Measurements from ENCODE around the gene C1orf74. TPM values are rescaled to one million over a fixed set of nuclear protein-coding genes. Genes with fewer than 3 reads are reported as not detected.

Gene C1orf74
- total RNA-seq, 1 donor from 2014 or later, result 2.7 TPM

DNA sequence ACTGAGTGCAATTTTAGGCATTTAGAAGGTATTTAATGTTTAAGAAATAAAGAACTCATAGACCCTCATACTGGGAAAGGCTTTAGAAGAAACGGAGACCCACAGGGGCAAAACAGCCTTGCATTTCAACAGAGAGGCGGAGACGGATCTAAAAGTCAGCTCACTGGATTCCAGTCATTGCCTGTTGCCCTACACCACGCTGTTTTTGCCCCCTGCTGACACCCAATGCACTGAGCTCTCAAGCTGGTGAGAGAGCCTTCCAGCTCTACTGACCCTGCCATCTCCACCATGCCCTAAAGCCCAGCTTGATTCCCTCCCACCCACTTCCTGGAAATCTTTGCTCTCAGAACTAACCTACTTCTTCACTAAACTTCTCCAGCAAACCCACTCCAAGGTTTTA, 35.7 kb downstream of the C1orf74 start:
- TF ChIP-seq, protein P1, sequence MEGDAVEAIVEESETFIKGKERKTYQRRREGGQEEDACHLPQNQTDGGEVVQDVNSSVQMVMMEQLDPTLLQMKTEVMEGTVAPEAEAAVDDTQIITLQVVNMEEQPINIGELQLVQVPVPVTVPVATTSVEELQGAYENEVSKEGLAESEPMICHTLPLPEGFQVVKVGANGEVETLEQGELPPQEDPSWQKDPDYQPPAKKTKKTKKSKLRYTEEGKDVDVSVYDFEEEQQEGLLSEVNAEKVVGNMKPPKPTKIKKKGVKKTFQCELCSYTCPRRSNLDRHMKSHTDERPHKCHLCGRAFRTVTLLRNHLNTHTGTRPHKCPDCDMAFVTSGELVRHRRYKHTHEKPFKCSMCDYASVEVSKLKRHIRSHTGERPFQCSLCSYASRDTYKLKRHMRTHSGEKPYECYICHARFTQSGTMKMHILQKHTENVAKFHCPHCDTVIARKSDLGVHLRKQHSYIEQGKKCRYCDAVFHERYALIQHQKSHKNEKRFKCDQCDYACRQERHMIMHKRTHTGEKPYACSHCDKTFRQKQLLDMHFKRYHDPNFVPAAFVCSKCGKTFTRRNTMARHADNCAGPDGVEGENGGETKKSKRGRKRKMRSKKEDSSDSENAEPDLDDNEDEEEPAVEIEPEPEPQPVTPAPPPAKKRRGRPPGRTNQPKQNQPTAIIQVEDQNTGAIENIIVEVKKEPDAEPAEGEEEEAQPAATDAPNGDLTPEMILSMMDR (conservative IDR thresholded peaks at IDR 0.05), result no peak
- DNase-seq (ENCODE audit: low read depth, low spot score), result no peak
- H3K36me3 Mint-ChIP-seq (ENCODE audit: low read depth), result no peaks in the 10 kb centered on the region
- H3K9me3 Mint-ChIP-seq, result no peaks in the 10 kb centered on the region
- H3K27me3 Mint-ChIP-seq (ENCODE audit: low read depth), result peaks cover 39% of the 10 kb centered on the region
- H3K27ac Mint-ChIP-seq (ENCODE audit: unreplicated experiment), result no peak overlapping the region
- peaks cover 4% of the 10 kb centered on the region for H3K4me1 Mint-ChIP-seq
- no peak overlapping the region for H3K4me3 Mint-ChIP-seq

DNA sequence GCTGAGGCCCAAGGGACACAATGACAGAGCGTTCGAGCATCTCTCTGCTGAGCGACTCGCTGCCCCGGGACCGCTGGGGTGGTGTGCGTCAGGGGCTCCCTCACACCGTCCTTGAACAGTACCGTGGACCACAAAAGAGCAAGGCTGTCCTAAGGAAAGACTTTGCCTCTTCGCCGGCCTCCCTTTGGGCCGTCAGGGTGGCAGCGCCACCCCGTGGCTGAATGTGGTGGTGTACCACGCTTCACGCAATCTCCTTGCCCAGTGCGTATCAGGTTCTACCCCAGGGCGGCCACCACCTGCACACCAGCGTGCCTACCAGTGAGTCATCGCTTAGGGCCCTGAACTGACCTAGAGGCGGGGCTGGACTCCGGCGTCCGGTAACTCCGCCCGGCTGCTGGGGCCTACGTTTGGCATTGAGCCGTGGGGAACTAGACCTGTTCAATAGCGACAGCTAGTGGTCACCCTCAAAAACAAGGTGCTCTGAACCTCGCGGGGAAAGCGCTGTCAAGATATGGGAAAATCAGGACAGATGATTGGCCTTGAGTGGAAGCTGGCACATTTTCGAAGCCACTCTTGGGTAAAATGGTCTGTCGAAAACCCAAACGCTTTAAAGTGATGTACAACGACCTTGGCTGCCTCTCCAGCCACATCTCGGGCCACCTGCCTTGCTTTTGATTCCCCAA, 36.6 kb downstream of the C1orf74 start:
- H3K27ac Mint-ChIP-seq (ENCODE audit: unreplicated experiment), result no peak overlapping the region
- peak overlapping the region; percentile 77 for H3K4me3 Mint-ChIP-seq
- H3K27me3 Mint-ChIP-seq (ENCODE audit: low read depth), result peaks cover 45% of the 10 kb centered on the region
- no peaks in the 10 kb centered on the region for H3K36me3 Mint-ChIP-seq (ENCODE audit: low read depth)
- TF ChIP-seq, protein P1 (conservative IDR thresholded peaks at IDR 0.05), result peak; percentile 94
- peak; percentile 61 for DNase-seq (ENCODE audit: low read depth, low spot score)
- peaks cover 4% of the 10 kb centered on the region for H3K4me1 Mint-ChIP-seq
- H3K9me3 Mint-ChIP-seq, result no peaks in the 10 kb centered on the region

DNA sequence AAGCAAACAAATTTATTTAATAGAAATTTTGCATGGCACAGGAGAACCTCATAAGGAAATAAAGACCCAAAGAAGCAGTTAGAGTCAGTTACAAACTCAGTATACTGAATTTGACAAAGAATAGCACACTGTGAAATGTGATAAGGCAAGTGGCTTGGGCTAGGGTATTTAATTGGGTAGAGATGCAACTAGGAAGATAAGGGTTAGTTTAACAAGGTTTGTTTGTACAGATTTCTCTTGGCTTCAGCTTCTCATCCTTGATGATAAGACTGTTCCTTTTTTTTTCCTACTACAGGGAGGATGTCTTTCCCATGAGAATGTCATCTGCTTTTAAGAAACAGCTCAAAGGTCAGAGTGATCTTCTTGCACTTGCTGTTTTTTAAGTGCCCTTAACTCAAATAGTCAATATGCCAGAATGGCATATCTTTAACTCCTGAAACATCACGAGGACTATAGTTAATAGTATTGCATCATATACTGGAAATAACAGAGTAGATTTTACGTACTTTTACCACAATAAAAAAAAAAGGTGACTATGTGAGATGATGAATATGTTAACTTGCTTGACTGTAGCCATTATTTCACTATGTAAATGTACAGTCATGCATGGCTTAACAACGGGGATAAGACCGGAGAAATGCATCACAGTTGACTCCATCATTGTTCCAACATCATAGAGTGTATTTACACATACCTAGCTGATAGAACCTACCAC, 37.8 kb downstream of the C1orf74 start:
- H3K4me3 Mint-ChIP-seq, result no peak overlapping the region
- H3K9me3 Mint-ChIP-seq, result no peaks in the 10 kb centered on the region
- peaks cover 47% of the 10 kb centered on the region for H3K27me3 Mint-ChIP-seq (ENCODE audit: low read depth)
- TF ChIP-seq, protein P1 (conservative IDR thresholded peaks at IDR 0.05), result no peak
- no peaks in the 10 kb centered on the region for H3K36me3 Mint-ChIP-seq (ENCODE audit: low read depth)
- DNase-seq (ENCODE audit: low read depth, low spot score), result no peak
- H3K4me1 Mint-ChIP-seq, result peaks cover 4% of the 10 kb centered on the region
- no peak overlapping the region for H3K27ac Mint-ChIP-seq (ENCODE audit: unreplicated experiment)

DNA sequence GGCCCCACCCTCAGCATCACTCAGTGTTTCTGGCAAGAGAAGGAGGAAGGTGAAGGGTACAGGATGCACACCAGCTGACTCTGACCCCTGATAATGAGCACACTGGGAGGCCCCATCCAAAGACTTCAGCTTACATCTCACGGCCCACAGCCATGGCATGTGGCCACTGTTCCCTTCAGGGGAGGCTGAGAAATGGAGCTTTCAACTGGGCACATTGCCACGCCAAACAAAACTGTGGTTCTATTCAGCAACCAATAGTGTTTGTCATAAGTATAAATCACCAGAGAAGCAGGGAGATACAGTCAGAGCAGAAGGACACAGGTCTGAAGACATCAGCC, 41.2 kb downstream of the C1orf74 start:
- no peak overlapping the region for H3K4me3 Mint-ChIP-seq
- no peak overlapping the region for H3K27ac Mint-ChIP-seq (ENCODE audit: unreplicated experiment)
- H3K36me3 Mint-ChIP-seq (ENCODE audit: low read depth), result no peaks in the 10 kb centered on the region
- TF ChIP-seq, protein P1 (conservative IDR thresholded peaks at IDR 0.05), result no peak
- peaks cover 3% of the 10 kb centered on the region for H3K9me3 Mint-ChIP-seq
- peaks cover 34% of the 10 kb centered on the region for H3K27me3 Mint-ChIP-seq (ENCODE audit: low read depth)
- peaks cover 4% of the 10 kb centered on the region for H3K4me1 Mint-ChIP-seq
- no peak for DNase-seq (ENCODE audit: low read depth, low spot score)

DNA sequence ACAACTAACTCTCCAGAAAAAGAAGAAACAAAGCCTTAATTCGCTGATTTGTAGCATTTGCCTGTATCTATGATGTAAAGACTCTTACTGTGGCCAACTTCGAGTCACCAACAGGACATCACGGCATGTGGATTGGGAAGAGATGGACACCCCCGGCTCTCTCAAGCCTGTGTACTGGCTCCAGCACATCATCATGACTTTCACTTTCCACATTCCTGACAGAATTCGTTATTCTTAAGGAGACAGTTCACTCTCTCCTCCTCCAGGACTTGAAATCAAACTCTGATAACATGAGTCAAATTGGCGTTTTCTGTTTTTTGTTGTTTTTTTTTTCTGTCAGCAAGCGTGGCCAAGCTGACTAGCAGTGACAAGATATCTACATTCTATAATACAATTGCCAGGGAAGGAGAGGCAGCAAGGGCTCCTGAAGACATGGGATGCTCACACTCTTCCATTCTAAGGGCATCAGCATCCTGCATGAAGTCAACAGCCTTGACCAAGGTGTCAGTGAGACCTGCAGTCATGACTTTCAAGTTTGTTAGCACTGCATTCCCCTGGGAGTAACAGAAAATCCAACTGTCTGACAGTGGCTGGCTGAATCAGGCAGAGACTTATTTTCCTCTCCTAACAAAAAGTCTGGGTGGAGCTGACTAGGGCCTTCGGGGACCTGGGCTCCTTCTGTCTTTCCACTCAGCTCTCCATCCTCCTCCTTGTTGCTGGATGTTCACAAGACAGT, 41.8 kb downstream of the C1orf74 start:
- Mint-ChIP-seq H3K4me3 (no peak overlapping the region), H3K27me3 (ENCODE audit: low read depth) (peaks cover 32% of the 10 kb centered on the region), H3K27ac (ENCODE audit: unreplicated experiment) (no peak overlapping the region)

More for the DNA sequence above, 41.8 kb downstream of the C1orf74 start:
- Mint-ChIP-seq H3K4me1 (peaks cover under 1% of the 10 kb centered on the region), H3K9me3 (peaks cover 3% of the 10 kb centered on the region), H3K36me3 (ENCODE audit: low read depth) (no peaks in the 10 kb centered on the region)
- TF ChIP-seq, protein P1 (conservative IDR thresholded peaks at IDR 0.05), result no peak
- no peak for DNase-seq (ENCODE audit: low read depth, low spot score)

All from neural crest cell (in vitro differentiated cells).